Vagina (tissue), 2 donors: ENCODE results near the gene LDLRAD3.

ENCODE experiments used
- CTCF ChIP-seq, 3 experiments: fragments of 450-650 bp in 2 of 3; fragments of 200-600 bp in 1 of 3; sonication (generic) in 1 of 3; IDR thresholded peaks; one replicate each; pipeline ENCODE4 v1.5.1; 2017 to 2019; ENCODE audit warnings: antibody characterized with exemption in 3 of 3, mild to moderate bottlenecking in 2 of 3, moderate library complexity in 2 of 3
- POLR2A ChIP-seq, 2 donors: fragments of 450-650 bp; IDR thresholded peaks; one replicate each; pipeline ENCODE4 v1.6.1; 2017; ENCODE audit warnings: antibody characterized with exemption in 2 of 2, mild to moderate bottlenecking in 2 of 2, moderate library complexity in 2 of 2

- TF ChIP-seq CTCF (IDR thresholded peaks at IDR 0.05) (no peak), POLR2A (IDR thresholded peaks at IDR 0.05) (no peak)
Measured at GRCh38 chr11:36098087-36098486, 154.2 kb downstream of the LDLRAD3 start.
